Psoas muscle (tissue), 8 donors: ENCODE results near the gene RBM44. TPM values are rescaled to one million over a fixed set of nuclear protein-coding genes. Genes with fewer than 3 reads are reported as not detected.

Experiments
- ATAC-seq, 4 donors: fragments of 200-7000 bp; cut with Tn5 transposase; one replicate each; pipeline ENCODE4 v1.9.1; 2020; ENCODE audit warnings: moderate library complexity in 3 of 4, mild to moderate bottlenecking in 2 of 4
- DNase-seq, 2 donors: peaks; one replicate each; pipeline ENCODE4 v3.0.0-alpha.2; 2020
- H3K27ac ChIP-seq: fragments of 200-600 bp; one replicate; pipeline ENCODE4 v1.8.0; 2022
- H3K27me3 ChIP-seq, 3 donors: fragments of 200-600 bp in 1 of 3; one replicate each; pipeline versions ENCODE4 v1.6.1 to v1.8.0; 2013 to 2022; ENCODE audit warnings: low read length in 2 of 3, mild to moderate bottlenecking in 2 of 3, moderate library complexity in 1 of 3; ENCODE audit not compliant: insufficient read depth in 3 of 3
- H3K36me3 ChIP-seq, 2 donors: fragments of 200-600 bp in 1 of 2; one replicate each; pipeline versions ENCODE4 v1.6.1 to v1.8.0; 2013 to 2022; ENCODE audit warnings: low read depth in 1 of 2, mild to moderate bottlenecking in 1 of 2, moderate library complexity in 1 of 2; ENCODE audit not compliant: insufficient read depth in 1 of 2
- H3K4me1 ChIP-seq: fragments of 200-600 bp; one replicate; pipeline ENCODE4 v1.8.0; 2022
- H3K4me3 ChIP-seq: fragments of 200-600 bp; one replicate; pipeline ENCODE4 v1.8.0; 2022; ENCODE audit warnings: mild to moderate bottlenecking
- H3K9me3 ChIP-seq: fragments of 200-600 bp; one replicate; pipeline ENCODE4 v1.8.0; 2022
- WGBS, 3 donors: extraction: QIAGEN DNeasy Blood & Tissue Kit; methylation state at CpG; one replicate each; pipeline versions ENCODE4 v1.1.6 to v1.1.7; 2013; 5-methylcytosine and 5-hydroxymethylcytosine counted together
- intact Hi-C, 2 donors: fragments of 100-400 bp; cut with DNase I; formaldehyde crosslinking; loops; one replicate each; pipeline versions ENCODE4 v1.11.0 to v1.14.2; 2022
- polyA plus RNA-seq, 3 donors: library from polyadenylated mRNA; stranded (reverse); fragments of 200-250 nt; gene quantifications; one replicate each; pipeline ENCODE4 v1.2.3, GENCODE V29; 2013
- total RNA-seq, 4 donors: library from RNA; stranded (reverse); fragmentation: NEBNext Ultra II Directional in 2 of 4; extraction: Animal tissue kit (Norgen Biotek cat#: 25700) in 2 of 4; gene quantifications; one replicate each; pipeline versions ENCODE4 v1.2.1 to v1.2.4, GENCODE V29; 2021 to 2023
- TF ChIP-seq, protein P1 (sequence below): fragments of 200-600 bp; IDR thresholded peaks from one replicate; pipeline ENCODE4 v1.8.0; 2022; ENCODE audit warnings: antibody characterized with exemption
- donor health status: healthy with polysubstance abuse.
- donor health status: DM: no; HTN: no; CAD: no; lungs with moderate emphysema.
- donor health status: Bipolar disorder and iron deficiency.
- donor health status: healthy.
- donor health status: DM: yes; HTN: yes; CAD: no.
- donor health status: DM: no; HTN: no; CAD: no.
- donor health status: DM: no; HTN: no; CAD: no.
- donor health status: DM: yes; HTN: yes; CAD: no.

RBM44 gene
- total and polyA plus RNA-seq, 7 donors = 0.06 to 0.58 (median 0.38) TPM

DNA sequence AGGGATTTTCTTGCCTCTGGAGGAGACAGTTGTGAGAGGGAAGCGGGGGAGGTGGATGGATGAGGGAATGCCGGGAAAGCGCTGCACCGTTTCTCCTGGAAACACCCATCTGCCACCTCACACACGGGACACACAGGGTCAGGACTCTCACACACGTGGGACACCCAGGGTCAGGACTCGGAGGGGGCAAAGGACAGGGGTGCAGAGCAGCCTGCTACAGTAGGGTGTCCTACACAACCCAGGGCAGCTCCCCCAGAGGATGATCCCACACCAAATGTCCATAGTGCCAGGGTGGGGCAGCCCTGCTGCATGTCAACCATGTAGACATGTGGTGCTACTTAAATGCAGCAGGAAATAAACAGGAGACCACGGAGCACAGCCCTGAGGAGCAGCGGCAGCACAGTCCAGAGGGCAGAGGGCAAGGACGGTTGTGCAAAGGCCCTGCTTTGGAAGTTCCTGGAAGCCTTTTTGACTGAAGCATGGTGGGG lies 65.9 kb downstream of the RBM44 start:
- ATAC-seq (peak in 1 of 4 donors; percentile 2), DNase-seq (peak in 1 of 2 donors; percentile 35)
- Histone ChIP-seq H3K9me3 (no peaks in the 10 kb centered on the region), H3K27me3 (peaks cover 0 to 2% (median 0%) of the 10 kb centered on the region in 3 donors), H3K4me1 (peaks cover 51% of the 10 kb centered on the region), H3K4me3 (no peak overlapping the region), H3K36me3 (no peaks in the 10 kb centered on the region), H3K27ac (peak overlapping the region; percentile 93)
- intact Hi-C loops = loop anchor here (5.0 to 10.0 kb wide), 2 partner anchors 33 to 270 kb away; partner anchors contain the start of gene KLHL30 (in 1 of the 2)
- TF ChIP-seq, protein P1, sequence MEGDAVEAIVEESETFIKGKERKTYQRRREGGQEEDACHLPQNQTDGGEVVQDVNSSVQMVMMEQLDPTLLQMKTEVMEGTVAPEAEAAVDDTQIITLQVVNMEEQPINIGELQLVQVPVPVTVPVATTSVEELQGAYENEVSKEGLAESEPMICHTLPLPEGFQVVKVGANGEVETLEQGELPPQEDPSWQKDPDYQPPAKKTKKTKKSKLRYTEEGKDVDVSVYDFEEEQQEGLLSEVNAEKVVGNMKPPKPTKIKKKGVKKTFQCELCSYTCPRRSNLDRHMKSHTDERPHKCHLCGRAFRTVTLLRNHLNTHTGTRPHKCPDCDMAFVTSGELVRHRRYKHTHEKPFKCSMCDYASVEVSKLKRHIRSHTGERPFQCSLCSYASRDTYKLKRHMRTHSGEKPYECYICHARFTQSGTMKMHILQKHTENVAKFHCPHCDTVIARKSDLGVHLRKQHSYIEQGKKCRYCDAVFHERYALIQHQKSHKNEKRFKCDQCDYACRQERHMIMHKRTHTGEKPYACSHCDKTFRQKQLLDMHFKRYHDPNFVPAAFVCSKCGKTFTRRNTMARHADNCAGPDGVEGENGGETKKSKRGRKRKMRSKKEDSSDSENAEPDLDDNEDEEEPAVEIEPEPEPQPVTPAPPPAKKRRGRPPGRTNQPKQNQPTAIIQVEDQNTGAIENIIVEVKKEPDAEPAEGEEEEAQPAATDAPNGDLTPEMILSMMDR = no peak
- 69 to 72% (median 70%) methylated on average over 10 of the region's 10 CpGs for WGBS, 3 donors

GRCh38 chr2:237864940-237865622 lies 66.5 kb downstream of the RBM44 start:
- 70 to 78% (median 74%) methylated on average over 9 of the region's 9 CpGs for WGBS, 3 donors
- Histone ChIP-seq H3K9me3 (no peaks in the 10 kb centered on the region), H3K36me3 (no peaks in the 10 kb centered on the region), H3K4me3 (no peak overlapping the region), H3K27ac (peak overlapping the region; percentile 93), H3K4me1 (peaks cover 53% of the 10 kb centered on the region), H3K27me3 (peaks cover 0 to 2% (median 0%) of the 10 kb centered on the region in 3 donors)
- TF ChIP-seq, protein P1 = no peak
- ATAC-seq (peak; percentile 54 to 66 (median 60)), DNase-seq (peak in 1 of 2 donors; percentile 70)
- intact Hi-C loops = loop anchor here (5.0 to 10.0 kb wide), 2 partner anchors 32 to 270 kb away; partner anchors contain the start of gene KLHL30 (in 1 of the 2)

- TF ChIP-seq, protein P1 = no peak
- 83 to 89% (median 89%) methylated on average over 7 of the region's 7 CpGs for WGBS, 3 donors
- Histone ChIP-seq H3K27ac (peak overlapping the region; percentile 93), H3K4me1 (peaks cover 55% of the 10 kb centered on the region), H3K27me3 (no peaks in the 10 kb centered on the region), H3K36me3 (no peaks in the 10 kb centered on the region), H3K9me3 (no peaks in the 10 kb centered on the region), H3K4me3 (no peak overlapping the region)
- no peak for ATAC-seq
- intact Hi-C loops = loop anchor here in 1 of 2 donors (10.0 kb wide), 1 partner anchor 269 kb away; the partner anchor contains the start of gene KLHL30
- DNase-seq = no peak
These were observed 67.1 kb downstream of the RBM44 start for GRCh38 chr2:237865623-237866041.

DNA sequence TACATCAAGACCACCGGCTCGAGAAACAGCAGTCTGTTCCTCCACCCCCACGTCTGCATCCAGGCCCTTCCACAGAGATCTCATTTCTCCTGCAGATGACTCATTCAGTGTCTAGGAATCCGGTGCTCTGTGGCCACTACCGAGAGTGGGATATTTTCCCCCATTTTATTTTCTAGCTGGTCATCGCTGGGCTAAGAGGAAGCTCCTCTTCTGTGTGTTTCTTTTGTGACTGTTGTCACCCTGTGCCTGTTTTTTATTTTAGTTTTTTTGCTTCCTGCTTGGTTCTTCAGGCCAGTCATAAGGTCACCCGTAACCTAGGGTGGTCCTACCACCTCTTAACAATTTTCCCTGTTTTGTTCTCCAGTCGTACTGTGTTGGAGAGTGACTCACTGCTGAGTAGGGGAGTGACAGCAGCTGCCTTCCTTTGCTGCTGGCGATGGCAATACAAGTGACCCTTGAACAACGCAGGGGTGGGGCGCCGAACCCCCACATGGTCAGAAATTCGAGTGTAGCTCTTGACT lies 67.6 kb downstream of the RBM44 start:
- Histone ChIP-seq H3K4me3 (no peak overlapping the region), H3K27me3 (no peaks in the 10 kb centered on the region), H3K27ac (peak overlapping the region; percentile 93), H3K4me1 (peaks cover 53% of the 10 kb centered on the region), H3K36me3 (no peaks in the 10 kb centered on the region), H3K9me3 (no peaks in the 10 kb centered on the region)
- TF ChIP-seq, protein P1 = no peak
- ATAC-seq (peak; percentile 22 to 52 (median 31)), DNase-seq (peak in 1 of 2 donors; percentile 39)
- intact Hi-C loops = loop anchor here in 1 of 2 donors (10.0 kb wide), 1 partner anchor 269 kb away; the partner anchor contains the start of gene KLHL30
- WGBS, 3 donors = 63 to 75% (median 64%) methylated on average over 13 of the region's 13 CpGs
